T follicular helper cell (primary cell): ENCODE measurements around the gene LRRC8C.

Source experiments
- DNase-seq: peaks from one replicate; pipeline ENCODE4 v3.0.0-alpha.2; 2020; ENCODE audit warnings: low read depth

Gene LRRC8C

DNA sequence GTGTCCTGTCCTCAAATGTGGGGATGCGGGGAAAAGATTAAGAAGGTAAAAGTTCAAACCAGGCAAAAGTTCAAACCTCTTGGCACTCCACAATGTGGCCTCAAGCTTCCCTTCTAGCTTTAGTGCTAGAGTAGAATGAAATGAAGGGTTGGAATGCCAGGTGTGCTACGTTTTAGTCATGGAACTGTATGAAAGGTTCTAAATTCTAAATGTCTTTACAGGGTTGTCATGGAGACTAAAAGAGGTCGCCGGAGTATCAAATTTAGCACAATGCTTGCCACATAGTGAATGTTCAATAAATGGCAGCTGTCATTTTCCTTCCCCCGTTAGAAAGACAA lies 130.7 kb downstream of the LRRC8C start:
- no peak for DNase-seq

DNA sequence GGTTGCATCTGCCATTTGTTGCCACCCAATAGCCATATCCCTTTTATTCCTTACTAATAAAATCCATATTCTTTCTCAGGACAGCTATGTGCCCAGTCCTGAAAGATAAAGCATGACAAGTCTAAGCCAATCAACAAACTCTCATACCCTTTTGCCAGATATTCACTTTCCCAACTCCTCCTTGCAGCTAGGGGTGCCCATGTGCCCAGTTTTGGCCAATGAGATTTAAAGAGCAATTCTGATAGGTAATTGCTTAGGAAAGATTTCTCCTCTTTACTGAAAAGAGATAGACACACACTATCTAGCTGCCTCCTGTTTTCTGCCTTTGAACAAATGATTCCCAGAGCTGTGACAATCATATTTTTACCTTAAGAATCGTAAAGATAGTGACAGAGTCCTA lies 132.9 kb downstream of the LRRC8C start:
- DNase-seq: no peak

DNA sequence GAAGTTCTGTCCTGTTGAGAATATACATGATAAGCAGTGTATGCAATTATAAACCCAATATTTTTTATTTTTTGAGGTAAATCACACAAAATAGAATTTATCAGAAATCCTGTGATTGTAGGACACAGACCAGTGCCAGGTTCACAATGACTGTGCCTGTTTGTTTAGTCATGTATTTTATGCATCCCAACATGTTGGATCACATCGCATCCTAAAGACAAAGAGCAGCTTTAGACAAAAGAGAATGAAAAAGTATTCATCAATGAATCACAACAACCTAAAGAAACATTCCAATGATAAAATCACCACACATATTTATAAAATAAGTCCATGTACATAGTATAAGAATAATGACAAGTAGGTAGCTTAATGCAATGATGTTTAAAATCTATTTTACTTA lies 134.7 kb downstream of the LRRC8C start:
- no peak for DNase-seq
